HepG2 (cell line): ENCODE measurements around the gene MGAT5.

ENCODE experiments used
- KDM1A ChIP-seq: IDR thresholded peaks from 2 replicates; pipeline ENCODE4 v1.6.1; 2016; ENCODE audit warnings: missing compliant biosample characterization
- MAFK ChIP-seq, 2 experiments: IDR thresholded peaks in 1 of 2; conservative IDR thresholded peaks in 1 of 2; 2 replicates each; pipeline ENCODE4 v1.6.1; 2011; ENCODE audit warnings: improper control_type of control experiment in 2 of 2, low read length in 2 of 2
- TF ChIP-seq, protein P1 (sequence below): sonication (generic); formaldehyde crosslinking; IDR thresholded peaks from 2 replicates; pipeline ENCODE4 v1.5.0; 2020; ENCODE audit warnings: mild to moderate bottlenecking, missing genetic modification reagents, moderate library complexity

DNA sequence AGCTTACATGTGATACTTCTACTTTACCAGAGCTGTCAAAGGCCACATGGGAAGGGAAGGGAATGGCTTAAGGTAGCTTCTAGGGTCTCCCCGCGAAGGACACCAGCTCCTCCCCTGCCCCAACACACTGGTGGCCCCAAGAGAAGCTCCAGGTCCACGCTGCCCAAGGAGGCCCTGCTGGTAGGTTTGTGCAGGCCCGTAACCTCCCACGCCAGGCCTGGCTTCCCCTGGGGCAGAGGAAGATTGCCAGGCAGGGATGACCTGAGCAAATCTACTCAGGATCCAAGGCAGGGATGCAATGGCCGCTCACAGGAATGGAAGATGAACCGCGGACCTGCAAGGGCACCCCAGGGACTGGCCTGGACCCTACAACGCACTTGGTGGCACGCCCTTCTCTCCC lies 205.1 kb downstream of the MGAT5 start:
- TF ChIP-seq KDM1A (CRISPR knock-in tag) (no peak), MAFK (conservative IDR thresholded peaks at IDR 0.05 in 1 of 2, IDR thresholded peaks at IDR 0.05 in 1 of 2; ENCODE audit: low read length in 2 of 2) (no peak)
- TF ChIP-seq, protein P1, sequence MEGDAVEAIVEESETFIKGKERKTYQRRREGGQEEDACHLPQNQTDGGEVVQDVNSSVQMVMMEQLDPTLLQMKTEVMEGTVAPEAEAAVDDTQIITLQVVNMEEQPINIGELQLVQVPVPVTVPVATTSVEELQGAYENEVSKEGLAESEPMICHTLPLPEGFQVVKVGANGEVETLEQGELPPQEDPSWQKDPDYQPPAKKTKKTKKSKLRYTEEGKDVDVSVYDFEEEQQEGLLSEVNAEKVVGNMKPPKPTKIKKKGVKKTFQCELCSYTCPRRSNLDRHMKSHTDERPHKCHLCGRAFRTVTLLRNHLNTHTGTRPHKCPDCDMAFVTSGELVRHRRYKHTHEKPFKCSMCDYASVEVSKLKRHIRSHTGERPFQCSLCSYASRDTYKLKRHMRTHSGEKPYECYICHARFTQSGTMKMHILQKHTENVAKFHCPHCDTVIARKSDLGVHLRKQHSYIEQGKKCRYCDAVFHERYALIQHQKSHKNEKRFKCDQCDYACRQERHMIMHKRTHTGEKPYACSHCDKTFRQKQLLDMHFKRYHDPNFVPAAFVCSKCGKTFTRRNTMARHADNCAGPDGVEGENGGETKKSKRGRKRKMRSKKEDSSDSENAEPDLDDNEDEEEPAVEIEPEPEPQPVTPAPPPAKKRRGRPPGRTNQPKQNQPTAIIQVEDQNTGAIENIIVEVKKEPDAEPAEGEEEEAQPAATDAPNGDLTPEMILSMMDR (CRISPR knock-in tag): no peak
